Vagina (tissue), 2 donors: ENCODE results near the gene NXT1. TPM values are rescaled to one million over a fixed set of nuclear protein-coding genes. Genes with fewer than 3 reads are reported as not detected.

Experiments
- DNase-seq, 2 donors: peaks; one replicate each; pipeline ENCODE4 v3.0.0-alpha.2; 2017; ENCODE audit errors: extremely low spot score in 2 of 2
- H3K27ac ChIP-seq: fragments of 200-600 bp; sonication (generic); one replicate; pipeline ENCODE4 v1.5.1; 2019
- H3K27me3 ChIP-seq: fragments of 200-600 bp; sonication (generic); one replicate; pipeline ENCODE4 v1.5.1; 2019
- H3K36me3 ChIP-seq, 2 donors: fragments of 200-600 bp; sonication (generic); one replicate each; pipeline ENCODE4 v1.5.1; 2017 to 2019
- H3K4me1 ChIP-seq: fragments of 200-600 bp; sonication (generic); one replicate; pipeline ENCODE4 v1.5.1; 2019
- H3K4me3 ChIP-seq, 2 donors: fragments of 200-600 bp; sonication (generic); 1 replicate in 1 of 2; 2 replicates in 1 of 2; pipeline ENCODE4 v1.5.1; 2016 to 2019
- H3K9me3 ChIP-seq: fragments of 200-600 bp; sonication (generic); one replicate; pipeline ENCODE4 v1.5.1; 2019
- CTCF ChIP-seq, 3 experiments: fragments of 450-650 bp in 2 of 3; fragments of 200-600 bp in 1 of 3; sonication (generic) in 1 of 3; IDR thresholded peaks; one replicate each; pipeline ENCODE4 v1.5.1; 2017 to 2019; ENCODE audit warnings: antibody characterized with exemption in 3 of 3, mild to moderate bottlenecking in 2 of 3, moderate library complexity in 2 of 3
- POLR2A ChIP-seq, 2 donors: fragments of 450-650 bp; IDR thresholded peaks; one replicate each; pipeline ENCODE4 v1.6.1; 2017; ENCODE audit warnings: antibody characterized with exemption in 2 of 2, mild to moderate bottlenecking in 2 of 2, moderate library complexity in 2 of 2
- POLR2AphosphoS5 ChIP-seq, 2 donors: sonication (generic); formaldehyde crosslinking; IDR thresholded peaks; one replicate each; pipeline ENCODE4 v1.9.0; 2017; ENCODE audit warnings: antibody characterized with exemption in 2 of 2, mild to moderate bottlenecking in 2 of 2, low read depth in 1 of 2; ENCODE audit not compliant: insufficient read depth in 1 of 2
- intact Hi-C: fragments of 100-400 bp; cut with DNase I; formaldehyde crosslinking; loops from one replicate; pipeline ENCODE4 v1.15.1; 2023
- total RNA-seq: library from RNA; depleted of rRNA; stranded (reverse); fragments of >200 nt; gene quantifications from one replicate; pipeline ENCODE4 v1.2.3, GENCODE V29; 2016

The NXT1 gene
- total RNA-seq, 1 donor from 2014 or later, result 40.0 TPM

GRCh38 chr20:23365390-23366165 is 15.0 kb downstream of the NXT1 start:
- Histone ChIP-seq H3K4me1 (peaks cover 46% of the 10 kb centered on the region), H3K4me3 (no peak overlapping the region), H3K36me3 (peaks cover 0 to 29% of the 10 kb centered on the region in 2 donors), H3K27ac (no peak overlapping the region), H3K27me3 (no peaks in the 10 kb centered on the region), H3K9me3 (no peaks in the 10 kb centered on the region)
- intact Hi-C loops, result no loop called here
- TF ChIP-seq POLR2A (IDR thresholded peaks at IDR 0.05) (no peak), CTCF (IDR thresholded peaks at IDR 0.05) (no peak), POLR2AphosphoS5 (IDR thresholded peaks at IDR 0.05; ENCODE audit: insufficient read depth in 1 of 2, low read depth in 1 of 2) (no peak)
- no peak for DNase-seq

- no peak overlapping the region for H3K27ac ChIP-seq
- H3K27me3 ChIP-seq, result no peaks in the 10 kb centered on the region
- no peak overlapping the region for H3K4me3 ChIP-seq
- DNase-seq, result no peak
- H3K4me1 ChIP-seq, result peaks cover 40% of the 10 kb centered on the region
- TF ChIP-seq POLR2AphosphoS5 (IDR thresholded peaks at IDR 0.05; ENCODE audit: insufficient read depth in 1 of 2, low read depth in 1 of 2), result no peak
- H3K9me3 ChIP-seq, result no peaks in the 10 kb centered on the region
- intact Hi-C loops, result no loop called here
- H3K36me3 ChIP-seq, result peaks cover 0 to 37% of the 10 kb centered on the region in 2 donors
These were observed 15.8 kb downstream of the NXT1 start for GRCh38 chr20:23366384-23366783.

GRCh38 chr20:23367770-23368169 is 17.2 kb downstream of the NXT1 start:
- Histone ChIP-seq H3K9me3 (no peaks in the 10 kb centered on the region), H3K4me1 (peaks cover 35% of the 10 kb centered on the region), H3K36me3 (peaks cover 0 to 44% of the 10 kb centered on the region in 2 donors), H3K4me3 (no peak overlapping the region), H3K27me3 (no peaks in the 10 kb centered on the region), H3K27ac (no peak overlapping the region)
- DNase-seq, result no peak
- TF ChIP-seq POLR2A (IDR thresholded peaks at IDR 0.05) (no peak), CTCF (IDR thresholded peaks at IDR 0.05) (no peak)
- intact Hi-C loops, result no loop called here

GRCh38 chr20:23368316-23369071 is 17.9 kb downstream of the NXT1 start:
- Histone ChIP-seq H3K9me3 (no peaks in the 10 kb centered on the region), H3K27ac (no peak overlapping the region), H3K36me3 (peaks cover 0 to 47% of the 10 kb centered on the region in 2 donors), H3K4me3 (no peak overlapping the region), H3K4me1 (peaks cover 28% of the 10 kb centered on the region), H3K27me3 (no peaks in the 10 kb centered on the region)
- intact Hi-C loops, result no loop called here
- DNase-seq, result no peak
- no peak for TF ChIP-seq POLR2A (IDR thresholded peaks at IDR 0.05)
- no peak for TF ChIP-seq CTCF (IDR thresholded peaks at IDR 0.05)
- TF ChIP-seq POLR2AphosphoS5 (IDR thresholded peaks at IDR 0.05; ENCODE audit: insufficient read depth in 1 of 2, low read depth in 1 of 2), result no peak

- TF ChIP-seq POLR2AphosphoS5 (IDR thresholded peaks at IDR 0.05; ENCODE audit: insufficient read depth in 1 of 2, low read depth in 1 of 2) (no peak), POLR2A (IDR thresholded peaks at IDR 0.05) (no peak), CTCF (IDR thresholded peaks at IDR 0.05) (no peak)
- no peak overlapping the region for H3K4me3 ChIP-seq
- H3K9me3 ChIP-seq, result no peaks in the 10 kb centered on the region
- no peak overlapping the region for H3K27ac ChIP-seq
- peaks cover 25% of the 10 kb centered on the region for H3K4me1 ChIP-seq
- DNase-seq, result no peak
- peaks cover 0 to 50% of the 10 kb centered on the region in 2 donors for H3K36me3 ChIP-seq
- no peaks in the 10 kb centered on the region for H3K27me3 ChIP-seq
- intact Hi-C loops, result no loop called here
These were observed 18.7 kb downstream of the NXT1 start for GRCh38 chr20:23369072-23369823.
